ENCODE data around the gene LRRC56. TPM values are rescaled to one million over a fixed set of nuclear protein-coding genes. Genes with fewer than 3 reads are reported as not detected.

Gene LRRC56
- total RNA-seq, 1 experiment from 2014 or later, result 3.4 TPM

GRCh38 chr11:596374-596773, 59.0 kb downstream of the LRRC56 start:
- Mint-ChIP-seq H3K4me1 (no peaks in the 10 kb centered on the region), H3K27me3 (ENCODE audit: low read depth) (no peaks in the 10 kb centered on the region), H3K36me3 (peaks cover 53% of the 10 kb centered on the region), H3K9me3 (no peaks in the 10 kb centered on the region), H3K27ac (0 out of 2 replicates have a peak overlapping the region, but pooled peaks have one; percentile 27), H3K4me3 (no peak overlapping the region)
- DNase-seq (ENCODE audit: low spot score) (no peak), ATAC-seq (no peak)
- ChIA-PET CTCF (no interaction called here), POLR2A (no interaction called here)
- TF ChIP-seq ELF4 (CRISPR knock-in tag; IDR thresholded peaks at IDR 0.05; ENCODE audit: low read depth) (no peak), ZNF512 (CRISPR knock-in tag; IDR thresholded peaks at IDR 0.05; ENCODE audit: borderline replicate concordance) (no peak), ZNF232 (CRISPR knock-in tag; IDR thresholded peaks at IDR 0.05) (no peak), CREM (CRISPR knock-in tag; IDR thresholded peaks at IDR 0.05) (no peak), PREB (CRISPR knock-in tag; IDR thresholded peaks at IDR 0.05; ENCODE audit: borderline replicate concordance) (no peak), HMGA2 (CRISPR knock-in tag; IDR thresholded peaks at IDR 0.05) (no peak), ZNF317 (CRISPR knock-in tag; IDR thresholded peaks at IDR 0.05; ENCODE audit: borderline replicate concordance, low read depth) (no peak), CTCF (IDR thresholded peaks at IDR 0.05) (no peak), JAZF1 (CRISPR knock-in tag; IDR thresholded peaks at IDR 0.05) (no peak), TP53 (CRISPR knock-in tag; IDR thresholded peaks at IDR 0.05) (no peak), ZNF138 (CRISPR knock-in tag; conservative IDR thresholded peaks at IDR 0.05) (no peak), RELA (CRISPR knock-in tag; IDR thresholded peaks at IDR 0.05; ENCODE audit: borderline replicate concordance) (no peak), ESRRA (CRISPR knock-in tag; IDR thresholded peaks at IDR 0.05; ENCODE audit: borderline replicate concordance) (no peak), ZNF263 (CRISPR knock-in tag; IDR thresholded peaks at IDR 0.05; ENCODE audit: low read depth) (no peak)
- TF ChIP-seq, protein P1, sequence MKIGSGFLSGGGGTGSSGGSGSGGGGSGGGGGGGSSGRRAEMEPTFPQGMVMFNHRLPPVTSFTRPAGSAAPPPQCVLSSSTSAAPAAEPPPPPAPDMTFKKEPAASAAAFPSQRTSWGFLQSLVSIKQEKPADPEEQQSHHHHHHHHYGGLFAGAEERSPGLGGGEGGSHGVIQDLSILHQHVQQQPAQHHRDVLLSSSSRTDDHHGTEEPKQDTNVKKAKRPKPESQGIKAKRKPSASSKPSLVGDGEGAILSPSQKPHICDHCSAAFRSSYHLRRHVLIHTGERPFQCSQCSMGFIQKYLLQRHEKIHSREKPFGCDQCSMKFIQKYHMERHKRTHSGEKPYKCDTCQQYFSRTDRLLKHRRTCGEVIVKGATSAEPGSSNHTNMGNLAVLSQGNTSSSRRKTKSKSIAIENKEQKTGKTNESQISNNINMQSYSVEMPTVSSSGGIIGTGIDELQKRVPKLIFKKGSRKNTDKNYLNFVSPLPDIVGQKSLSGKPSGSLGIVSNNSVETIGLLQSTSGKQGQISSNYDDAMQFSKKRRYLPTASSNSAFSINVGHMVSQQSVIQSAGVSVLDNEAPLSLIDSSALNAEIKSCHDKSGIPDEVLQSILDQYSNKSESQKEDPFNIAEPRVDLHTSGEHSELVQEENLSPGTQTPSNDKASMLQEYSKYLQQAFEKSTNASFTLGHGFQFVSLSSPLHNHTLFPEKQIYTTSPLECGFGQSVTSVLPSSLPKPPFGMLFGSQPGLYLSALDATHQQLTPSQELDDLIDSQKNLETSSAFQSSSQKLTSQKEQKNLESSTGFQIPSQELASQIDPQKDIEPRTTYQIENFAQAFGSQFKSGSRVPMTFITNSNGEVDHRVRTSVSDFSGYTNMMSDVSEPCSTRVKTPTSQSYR (CRISPR knock-in tag; IDR thresholded peaks at IDR 0.05), result no peak
- TF ChIP-seq, protein P2, sequence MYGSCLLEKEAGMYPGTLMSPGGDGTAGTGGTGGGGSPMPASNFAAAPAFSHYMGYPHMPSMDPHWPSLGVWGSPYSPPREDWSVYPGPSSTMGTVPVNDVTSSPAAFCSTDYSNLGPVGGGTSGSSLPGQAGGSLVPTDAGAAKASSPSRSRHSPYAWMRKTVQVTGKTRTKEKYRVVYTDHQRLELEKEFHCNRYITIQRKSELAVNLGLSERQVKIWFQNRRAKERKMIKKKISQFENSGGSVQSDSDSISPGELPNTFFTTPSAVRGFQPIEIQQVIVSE (CRISPR knock-in tag; IDR thresholded peaks at IDR 0.05; ENCODE audit: borderline replicate concordance), result no peak

- peak; percentile 90 for ATAC-seq
- H3K9me3 Mint-ChIP-seq, result no peaks in the 10 kb centered on the region
- H3K27ac Mint-ChIP-seq, result peak overlapping the region; percentile 77; the same call in 1 of the 2 replicates
- DNase-seq (ENCODE audit: low spot score), result peak; percentile 71
- no peaks in the 10 kb centered on the region for H3K27me3 Mint-ChIP-seq (ENCODE audit: low read depth)
- H3K4me3 Mint-ChIP-seq, result no peak overlapping the region
- CTCF ChIA-PET, result no interaction called here
- TF ChIP-seq TEAD4 (CRISPR knock-in tag; IDR thresholded peaks at IDR 0.05), result no peak
- no peak for TF ChIP-seq E2F1 (CRISPR knock-in tag; IDR thresholded peaks at IDR 0.05)
- no peak for TF ChIP-seq IRF1 (CRISPR knock-in tag; IDR thresholded peaks at IDR 0.05)
- TF ChIP-seq GRHL2 (CRISPR knock-in tag; IDR thresholded peaks at IDR 0.05; ENCODE audit: insufficient replicate concordance, severe bottlenecking), result no peak
- no peak for TF ChIP-seq JAZF1 (CRISPR knock-in tag; IDR thresholded peaks at IDR 0.05)
- no peak for TF ChIP-seq CBFB (CRISPR knock-in tag; IDR thresholded peaks at IDR 0.05; ENCODE audit: low read depth)
- no peak for TF ChIP-seq GABPB1 (CRISPR knock-in tag; IDR thresholded peaks at IDR 0.05)
- H3K36me3 Mint-ChIP-seq, result peaks cover 59% of the 10 kb centered on the region
- POLR2A ChIA-PET, result interaction anchor here (0.6 kb wide), 1 partner anchor 201 kb away, joined by 3 read pairs; no protein-coding TSS in a partner anchor
- no peaks in the 10 kb centered on the region for H3K4me1 Mint-ChIP-seq
Observed at GRCh38 chr11:597166-597725, 59.9 kb downstream of the LRRC56 start.
